SIG-M5 (cell line): ENCODE measurements around the gene VPS41.

Source experiments
- DNase-seq: peaks from one replicate; lab custom pipeline; 2025; lab: John Stamatoyannopoulos, UW

VPS41 gene

GRCh38 chr7:38728145-38728544, 180.8 kb downstream of the VPS41 start:
- DNase-seq: no peak

- no peak for DNase-seq
These were observed 181.6 kb downstream of the VPS41 start for GRCh38 chr7:38727184-38727940.

DNA sequence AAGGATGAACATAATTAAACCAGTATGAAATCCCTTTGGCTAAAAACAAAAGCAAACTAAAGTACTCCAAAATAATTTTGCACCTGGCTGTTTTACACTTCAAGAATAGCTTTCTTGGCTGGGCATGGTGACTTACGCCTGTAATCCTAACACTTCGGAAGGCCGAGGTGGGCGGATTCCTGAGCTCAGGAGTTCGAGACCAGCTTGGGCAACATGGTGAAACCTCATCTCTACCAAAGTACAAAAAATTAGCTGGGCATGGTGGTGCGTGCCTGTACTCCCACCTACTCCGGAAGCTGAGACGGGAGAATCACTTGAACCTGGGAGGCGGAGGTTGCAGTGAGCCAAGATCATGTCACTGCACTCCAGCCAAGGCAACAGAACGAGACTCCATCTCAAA, 185.7 kb downstream of the VPS41 start:
- DNase-seq: no peak

DNA sequence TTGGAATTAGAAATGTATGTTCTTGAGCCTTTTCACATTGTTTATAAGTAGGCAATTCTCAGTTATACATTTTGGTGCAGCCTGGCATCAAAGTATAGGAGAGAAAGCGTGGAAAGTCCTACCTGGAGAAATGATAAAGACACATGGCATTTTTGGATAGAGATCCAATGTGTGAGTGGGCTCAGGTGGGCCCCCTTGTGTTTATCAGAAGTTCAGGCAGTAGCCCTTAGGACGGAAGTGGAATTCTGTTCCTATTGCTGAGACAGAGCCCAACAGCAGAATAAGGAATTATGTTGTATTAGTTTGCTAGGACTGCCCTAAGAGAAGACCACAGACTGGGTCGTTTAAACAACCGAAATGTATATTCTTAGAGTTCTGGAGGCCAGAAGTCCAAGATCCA, 192.6 kb downstream of the VPS41 start:
- DNase-seq: no peak

DNA sequence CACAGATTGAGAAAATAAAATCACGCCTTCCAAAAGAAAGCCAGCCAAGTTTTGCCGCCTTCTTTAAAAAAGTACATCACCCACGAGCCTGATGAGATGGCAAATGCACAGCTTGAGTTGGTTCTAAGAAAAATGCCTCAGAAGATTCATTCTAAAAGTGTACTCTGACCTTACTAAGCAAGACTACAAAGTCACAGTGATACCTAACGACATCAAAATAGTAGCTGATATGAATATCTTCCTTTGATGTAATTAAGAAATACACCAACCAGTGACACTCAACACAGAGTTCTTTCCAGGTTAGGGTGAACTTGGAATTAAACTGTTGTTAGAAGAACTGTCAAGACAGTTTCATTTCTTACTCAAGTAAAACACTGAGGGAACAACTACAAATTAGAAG, 199.9 kb downstream of the VPS41 start:
- no peak for DNase-seq

DNA sequence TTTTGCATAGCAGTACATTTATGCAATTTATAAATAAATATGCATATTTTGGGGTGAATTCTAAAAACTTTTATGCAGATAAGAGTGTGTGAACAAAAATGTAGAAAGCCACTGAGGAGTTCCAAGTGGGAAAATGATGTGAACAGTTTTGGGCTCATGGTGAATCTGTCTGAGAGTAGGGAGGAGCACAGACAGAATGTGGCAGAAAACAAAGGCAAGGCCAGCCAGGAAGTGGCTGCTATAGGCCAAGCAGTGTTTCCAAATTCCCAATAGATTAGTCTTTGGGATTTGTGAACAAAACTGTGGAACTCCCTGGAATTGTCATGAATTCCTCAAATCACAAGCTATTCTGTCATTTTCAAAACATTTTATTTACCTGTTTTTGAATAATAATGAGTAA, 204.2 kb downstream of the VPS41 start:
- no peak for DNase-seq

GRCh38 chr7:38704041-38704547, 204.9 kb downstream of the VPS41 start:
- no peak for DNase-seq

GRCh38 chr7:38703093-38703492, 205.9 kb downstream of the VPS41 start:
- no peak for DNase-seq

- no peak for DNase-seq
These were observed 206.9 kb downstream of the VPS41 start for GRCh38 chr7:38702002-38702535.

GRCh38 chr7:38700116-38700515, 208.9 kb downstream of the VPS41 start:
- no peak for DNase-seq

- no peak for DNase-seq
These were observed 209.5 kb downstream of the VPS41 start for GRCh38 chr7:38699471-38699870.

GRCh38 chr7:38694326-38694725, 214.7 kb downstream of the VPS41 start:
- no peak for DNase-seq

DNA sequence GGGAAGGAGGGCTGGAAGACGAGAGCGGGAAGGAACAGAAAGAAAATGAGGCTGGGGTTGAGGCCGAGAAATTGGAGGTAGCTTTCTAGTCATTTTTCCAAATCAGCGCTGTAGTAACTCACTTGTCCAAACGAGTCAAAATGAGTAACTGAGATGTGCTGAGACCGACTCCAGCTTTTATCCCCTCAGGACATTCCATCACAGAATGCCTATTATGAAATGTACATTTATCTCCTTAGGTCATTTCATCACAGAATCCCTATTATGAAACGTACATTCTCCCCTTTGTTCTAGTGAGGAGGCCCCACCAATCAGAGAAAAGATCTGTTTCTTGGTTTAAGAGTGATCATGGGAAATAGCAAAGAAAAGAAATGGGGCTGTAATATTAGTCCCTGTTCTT, 222.1 kb downstream of the VPS41 start:
- DNase-seq: no peak

DNA sequence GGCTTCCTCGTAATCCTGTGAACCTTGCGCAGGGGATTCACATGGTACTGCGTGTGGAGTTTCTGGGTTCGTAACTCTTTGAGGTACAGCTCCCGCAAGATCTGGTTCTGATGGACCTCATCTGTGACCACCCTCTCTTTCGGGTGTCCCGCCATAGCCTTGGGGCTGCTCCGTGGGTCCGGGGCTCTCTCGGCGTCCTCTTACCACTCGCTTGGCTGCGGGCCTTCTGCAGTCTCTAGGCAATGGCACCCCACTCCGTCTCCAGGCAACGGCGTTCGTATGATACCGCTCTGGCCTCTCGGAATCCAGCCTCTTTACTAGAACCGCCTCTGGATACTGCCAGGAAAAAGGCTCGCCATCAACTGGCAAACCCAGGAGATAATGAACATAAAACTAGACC, 223.1 kb downstream of the VPS41 start:
- no peak for DNase-seq

DNA sequence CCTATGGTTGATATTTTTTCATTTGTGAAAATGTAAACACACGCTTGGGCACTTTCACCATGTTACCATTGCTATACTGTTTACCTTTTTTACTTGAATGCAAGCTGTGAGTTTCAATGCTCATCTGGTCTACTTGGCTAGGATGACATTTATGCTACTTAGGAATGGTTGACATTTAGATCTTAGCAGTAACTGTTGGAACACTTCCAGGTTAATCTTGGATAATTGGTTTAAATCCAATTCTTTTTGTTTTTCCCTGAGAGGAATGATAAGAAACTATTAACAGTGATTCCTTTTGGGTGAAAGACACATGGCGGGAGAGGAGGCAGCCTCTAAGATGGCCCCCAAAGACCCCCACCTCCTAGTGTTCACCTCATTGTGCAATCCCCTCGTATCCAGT, 226.4 kb downstream of the VPS41 start:
- DNase-seq: no peak

DNA sequence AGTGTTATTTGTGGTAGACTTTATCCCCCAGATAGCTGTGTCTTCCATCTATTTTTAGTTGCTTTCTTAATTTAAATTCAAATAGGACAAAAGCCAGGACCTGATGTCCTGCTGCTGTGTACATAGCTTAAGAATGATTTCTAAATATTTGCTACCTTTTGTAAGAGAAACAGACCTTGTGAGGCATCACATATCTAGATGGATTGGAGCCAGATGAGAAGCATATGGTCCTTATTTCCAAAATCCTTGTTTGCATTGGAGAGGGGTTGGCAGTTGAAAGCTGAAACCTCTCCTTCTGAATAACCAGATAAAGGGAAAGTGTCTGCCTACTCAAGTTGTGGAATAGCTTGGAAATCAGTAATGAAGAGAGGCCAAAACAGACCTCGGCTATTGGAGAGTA, 227.1 kb downstream of the VPS41 start:
- DNase-seq: no peak

DNA sequence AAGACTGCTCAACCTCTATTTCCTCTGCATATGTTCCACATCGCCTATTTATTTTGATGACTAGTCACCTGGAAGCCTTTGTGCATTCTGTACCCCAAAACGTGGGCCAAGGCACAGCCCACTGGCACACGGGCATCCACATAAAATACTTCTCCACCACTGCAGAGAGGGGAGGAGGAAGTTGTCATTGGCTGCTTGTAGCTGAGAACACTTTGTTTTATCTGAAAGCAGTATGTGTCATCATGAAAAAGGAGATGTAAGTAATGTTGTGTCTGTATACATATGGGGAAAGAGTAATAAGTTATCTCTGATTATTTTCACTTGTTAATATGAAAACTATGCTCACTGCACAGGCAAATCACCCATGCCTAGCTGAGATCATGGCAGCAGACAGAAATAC, 229.6 kb downstream of the VPS41 start:
- no peak for DNase-seq

DNA sequence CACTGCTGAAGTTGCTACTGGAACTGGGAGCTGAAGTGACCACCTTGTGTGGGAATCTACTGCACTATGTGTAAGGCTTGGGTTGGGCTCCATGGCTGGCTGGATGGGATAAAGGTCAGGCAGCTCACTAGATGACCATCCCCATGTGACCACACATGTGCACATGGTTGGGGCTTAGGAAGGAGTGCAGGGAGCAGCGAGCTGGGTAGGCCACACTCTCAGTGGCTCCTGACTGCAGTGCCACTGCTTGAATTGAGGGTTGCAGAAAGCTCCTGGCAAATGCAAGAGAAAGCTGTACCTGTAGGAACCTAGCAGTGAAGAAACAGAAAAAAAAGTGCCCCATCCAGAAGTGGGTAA, 230.3 kb downstream of the VPS41 start:
- DNase-seq: no peak

DNA sequence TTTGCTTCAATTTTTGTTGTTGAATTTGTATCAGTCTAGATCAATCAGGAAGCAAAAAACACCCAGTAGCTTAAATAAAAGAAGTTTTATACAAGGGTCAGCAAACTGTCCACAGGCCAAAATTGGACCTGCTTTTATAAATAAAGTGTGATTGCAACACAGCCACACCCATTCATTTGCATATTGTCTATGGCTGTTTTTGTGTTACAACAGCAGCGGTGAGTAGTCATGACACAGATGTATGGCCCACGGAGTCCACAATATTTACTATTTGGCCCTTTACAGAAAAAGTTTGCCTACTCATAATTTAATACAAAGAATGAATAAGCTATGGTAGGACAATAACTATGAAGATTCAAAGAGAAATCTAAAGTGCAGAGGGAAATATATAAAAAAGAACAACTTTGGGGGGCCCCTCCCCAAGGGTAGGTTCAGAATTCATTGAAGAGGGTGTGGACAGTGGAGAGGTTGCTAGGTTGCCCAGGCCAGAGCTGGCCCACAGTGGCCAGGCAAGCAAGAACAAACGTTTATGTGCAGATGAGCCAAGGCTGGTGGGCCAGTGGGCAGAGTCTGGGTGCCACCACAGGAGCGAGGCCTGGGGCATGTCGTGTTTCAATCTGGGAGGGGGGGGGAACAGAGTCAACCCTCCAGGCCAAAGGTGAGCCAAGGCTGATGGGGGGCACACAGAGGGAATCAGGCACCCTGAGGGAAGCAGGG, 230.9 kb downstream of the VPS41 start:
- DNase-seq: no peak

- DNase-seq: no peak
These were observed 233.4 kb downstream of the VPS41 start for GRCh38 chr7:38675494-38676106.

DNA sequence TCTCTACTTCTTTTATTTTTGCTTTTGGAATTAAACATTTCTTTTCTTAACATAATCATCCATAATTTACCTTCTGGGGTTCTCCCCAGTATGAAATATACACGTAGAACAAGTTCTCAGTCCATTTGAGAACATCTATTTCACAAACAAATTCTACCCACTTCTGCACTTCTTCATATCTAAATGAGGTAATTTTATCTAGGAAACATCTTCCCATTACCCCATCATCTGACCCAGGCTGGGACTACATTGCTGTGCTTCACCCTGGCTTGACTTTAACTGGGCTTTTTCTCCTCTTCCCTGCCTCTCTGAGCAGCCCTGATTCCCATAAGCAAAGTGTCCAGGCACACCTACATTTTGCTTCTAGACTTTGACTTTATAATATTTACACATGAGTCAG, 234.5 kb downstream of the VPS41 start:
- DNase-seq: no peak

DNA sequence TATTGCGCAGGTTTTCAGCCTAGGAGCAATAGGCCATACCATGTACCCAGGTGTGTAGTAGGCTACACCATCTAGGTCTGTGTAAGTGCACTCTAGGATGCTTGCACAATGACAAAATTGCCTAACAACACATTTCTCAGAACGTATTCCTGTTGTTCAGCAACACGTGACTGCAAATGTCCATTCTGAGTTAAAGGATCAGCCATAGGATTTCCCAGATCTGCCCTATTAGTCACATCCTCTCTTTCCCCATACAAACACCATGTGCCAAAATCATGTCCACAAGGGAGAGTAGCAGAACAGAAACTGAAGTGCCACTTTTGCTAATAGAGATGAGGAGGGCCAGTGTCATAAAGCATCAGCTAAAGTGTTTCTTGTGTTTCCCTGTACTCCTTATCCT, 235.2 kb downstream of the VPS41 start:
- DNase-seq: no peak
